Gastroesophageal sphincter (tissue), 4 donors: ENCODE data around the gene EIF5A. TPM values are rescaled to one million over a fixed set of nuclear protein-coding genes. Genes with fewer than 3 reads are reported as not detected.
A peak's percentile ranks its signal among the peaks of the same experiment; 100 is the strongest.

Experiments used
- ATAC-seq: fragments of 150-250 bp; one replicate; pipeline ENCODE4 v1.9.1; 2016; ENCODE audit warnings: mild to moderate bottlenecking, moderate library complexity
- H3K27ac ChIP-seq, 4 donors: fragments of 200-600 bp; sonication (generic) in 3 of 4; 1 replicate in 3 of 4; 2 replicates in 1 of 4; pipeline ENCODE4 v1.5.1; 2016 to 2019
- H3K27me3 ChIP-seq: fragments of 200-600 bp; sonication (generic); one replicate; pipeline ENCODE4 v1.5.1; 2019
- H3K36me3 ChIP-seq, 2 donors: fragments of 200-600 bp; sonication (generic); one replicate each; pipeline ENCODE4 v1.5.1; 2019; ENCODE audit warnings: control low read depth in 1 of 2
- H3K4me1 ChIP-seq, 3 donors: fragments of 200-600 bp; sonication (generic); 1 replicate in 2 of 3; 2 replicates in 1 of 3; pipeline ENCODE4 v1.5.1; 2016 to 2019; ENCODE audit warnings: control low read depth in 2 of 3
- H3K4me3 ChIP-seq, 2 donors: fragments of 200-600 bp; sonication (generic); one replicate each; pipeline ENCODE4 v1.5.1; 2019; ENCODE audit warnings: mild to moderate bottlenecking in 1 of 2, moderate library complexity in 1 of 2
- H3K9me3 ChIP-seq, 3 donors: fragments of 200-600 bp; sonication (generic); one replicate each; pipeline ENCODE4 v1.5.1; 2017 to 2019; ENCODE audit warnings: control low read depth in 2 of 3
- CTCF ChIP-seq, 4 experiments: fragments of 200-600 bp in 2 of 4; fragments of 450-650 bp in 2 of 4; sonication (generic) in 1 of 4; IDR thresholded peaks; one replicate each; pipeline ENCODE4 v1.5.1; 2017 to 2019; ENCODE audit warnings: antibody characterized with exemption in 4 of 4, mild to moderate bottlenecking in 2 of 4, moderate library complexity in 2 of 4
- EP300 ChIP-seq: sonication (generic); formaldehyde crosslinking; IDR thresholded peaks from one replicate; pipeline ENCODE4 v1.6.1; 2017; ENCODE audit warnings: antibody characterized with exemption, mild to moderate bottlenecking
- POLR2A ChIP-seq, 2 donors: fragments of 450-650 bp; IDR thresholded peaks; one replicate each; pipeline ENCODE4 v1.6.1; 2017; ENCODE audit warnings: antibody characterized with exemption in 2 of 2, mild to moderate bottlenecking in 2 of 2, moderate library complexity in 1 of 2
- POLR2AphosphoS5 ChIP-seq: sonication (generic); formaldehyde crosslinking; IDR thresholded peaks from one replicate; pipeline ENCODE4 v1.6.1; 2017; ENCODE audit warnings: antibody characterized with exemption
- whole genome bisulfite sequencing, 2 donors: methylation state at CpG; one replicate each; pipeline ENCODE4 v1.1.5; 2018; ENCODE audit warnings: low coverage in 1 of 2; 5-methylcytosine and 5-hydroxymethylcytosine counted together
- total RNA-seq, 4 donors: library from RNA; depleted of rRNA; stranded (reverse); fragments of >200 nt; gene quantifications; one replicate each; pipeline ENCODE4 v1.1.0, GENCODE V29; 2016

Gene EIF5A
- total RNA-seq, 4 donors from 2014 or later = 145 to 233 (median 183) TPM

DNA sequence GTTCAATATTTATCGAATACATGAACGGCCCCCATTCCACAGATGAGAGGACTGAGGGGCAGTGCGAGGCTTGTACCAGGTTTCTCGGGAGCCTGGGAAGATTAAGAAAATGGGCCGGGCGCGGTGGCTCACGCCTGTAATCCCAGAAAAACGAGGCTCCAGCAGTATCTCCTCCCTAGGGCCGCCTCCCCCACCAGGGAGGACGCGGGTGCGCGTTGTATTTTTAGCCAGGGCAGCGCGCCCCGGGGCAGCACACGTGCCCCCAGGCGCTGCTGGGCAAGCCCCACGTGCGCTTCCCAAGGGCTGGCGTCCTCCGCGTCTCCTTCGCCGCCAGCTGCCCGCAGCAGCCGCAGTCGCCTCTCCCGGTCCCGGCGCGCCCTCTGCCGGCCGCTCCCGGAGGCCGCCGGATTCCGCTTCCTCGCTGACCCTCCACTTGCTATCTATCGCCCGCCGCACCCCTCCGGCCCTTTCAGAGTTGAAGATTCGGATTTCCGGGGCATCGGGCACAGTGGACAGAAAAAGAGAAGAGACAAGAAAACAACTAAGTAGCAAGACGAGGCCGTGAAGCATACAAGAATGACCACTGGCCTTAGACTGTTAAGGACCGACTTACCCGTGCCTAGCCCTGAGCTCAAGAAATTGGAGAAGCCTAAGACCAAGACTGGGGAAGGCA is 11.1 kb upstream of the EIF5A start:
- no peaks in the 10 kb centered on the region for H3K36me3 ChIP-seq
- H3K4me1 ChIP-seq = peaks cover 5 to 56% (median 41%) of the 10 kb centered on the region in 3 donors
- WGBS, 2 donors = 4 to 38% methylated on average over 2 to 15 of the region's 51 CpGs
- peaks cover 25% of the 10 kb centered on the region for H3K27me3 ChIP-seq
- H3K9me3 ChIP-seq = no peaks in the 10 kb centered on the region
- H3K27ac ChIP-seq = peak overlapping the region; percentile 58 to 98 (median 90)
- peak overlapping the region in 1 of 2 donors; percentile 30 for H3K4me3 ChIP-seq
- ATAC-seq = peak; percentile 88
- TF ChIP-seq CTCF (IDR thresholded peaks at IDR 0.05) (peak in 3 of 4 experiments; percentile 98 to 99 (median 99)), EP300 (no peak), POLR2AphosphoS5 (peak; percentile 78)

DNA sequence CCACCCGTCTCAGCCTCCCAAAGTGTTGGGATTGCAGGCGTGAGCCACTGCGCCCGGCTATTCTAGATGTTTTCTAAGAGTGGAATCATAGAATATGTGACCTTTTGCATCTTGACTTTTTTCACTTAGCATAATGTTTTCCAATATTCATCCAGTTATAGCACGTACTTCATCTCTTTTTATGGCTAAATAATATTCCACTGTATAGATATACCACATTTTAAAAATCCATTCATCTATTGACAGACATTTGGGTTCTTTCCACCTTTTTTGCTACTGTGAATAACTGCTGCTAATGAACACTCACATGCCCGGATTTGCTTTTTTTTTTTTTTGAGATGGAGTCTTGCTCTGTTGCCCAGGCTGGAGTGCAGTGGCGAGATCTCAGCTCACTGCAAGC is 3.2 kb upstream of the EIF5A start:
- 90 to 91% methylated on average over 3 to 7 of the region's 7 CpGs for WGBS, 2 donors
- H3K4me1 ChIP-seq = peaks cover 2 to 15% (median 4%) of the 10 kb centered on the region in 3 donors
- no peak for ATAC-seq
- no peak overlapping the region for H3K4me3 ChIP-seq
- TF ChIP-seq EP300 = no peak
- TF ChIP-seq POLR2A (IDR thresholded peaks at IDR 0.05) = no peak
- TF ChIP-seq CTCF (IDR thresholded peaks at IDR 0.05) = no peak
- no peak for TF ChIP-seq POLR2AphosphoS5
- no peaks in the 10 kb centered on the region for H3K27me3 ChIP-seq
- peaks cover 0 to under 1% of the 10 kb centered on the region in 2 donors for H3K36me3 ChIP-seq
- no peak overlapping the region for H3K27ac ChIP-seq
- H3K9me3 ChIP-seq = no peaks in the 10 kb centered on the region

GRCh38 chr17:7307686-7308624 is 527 bp downstream of the EIF5A start:
- peak in 3 of 4 experiments; percentile 13 to 44 (median 33) for TF ChIP-seq CTCF (IDR thresholded peaks at IDR 0.05)
- no peak for TF ChIP-seq POLR2AphosphoS5
- TF ChIP-seq EP300 = no peak
- peak in 1 of 2 donors; percentile 95 for TF ChIP-seq POLR2A (IDR thresholded peaks at IDR 0.05)
- Histone ChIP-seq H3K4me3 (peak overlapping the region; percentile 68 to 99), H3K27me3 (no peaks in the 10 kb centered on the region), H3K27ac (peak overlapping the region; percentile 91 to 100 (median 100)), H3K4me1 (peaks cover 5 to 51% (median 16%) of the 10 kb centered on the region in 3 donors), H3K36me3 (peaks cover 3 to 38% of the 10 kb centered on the region in 2 donors), H3K9me3 (no peaks in the 10 kb centered on the region)
- peak; percentile 17 for ATAC-seq
- WGBS, 2 donors = 0% methylated on average over 3 of the region's 104 CpGs; no CpG with 5 or more reads in 1 of the 2 donors

- TF ChIP-seq POLR2AphosphoS5 = peak; percentile 36
- no peak for TF ChIP-seq CTCF (IDR thresholded peaks at IDR 0.05)
- Histone ChIP-seq H3K27ac (peak overlapping the region; percentile 91 to 100 (median 100)), H3K27me3 (no peaks in the 10 kb centered on the region), H3K9me3 (no peaks in the 10 kb centered on the region), H3K36me3 (peaks cover 3 to 47% of the 10 kb centered on the region in 2 donors), H3K4me1 (peaks cover 5 to 60% (median 25%) of the 10 kb centered on the region in 3 donors), H3K4me3 (peak overlapping the region; percentile 68 to 99)
- 0 to 3% methylated on average over 6 to 7 of the region's 14 CpGs for WGBS, 2 donors
- peak; percentile 35 for ATAC-seq
These were observed 1.4 kb downstream of the EIF5A start for GRCh38 chr17:7308625-7309433.
